HepG2 (cell line): Measurements from ENCODE around the gene DAGLB. TPM values are rescaled to one million over a fixed set of nuclear protein-coding genes. Genes with fewer than 3 reads are reported as not detected.
A peak's percentile ranks its signal among the peaks of the same experiment; 100 is the strongest.

Source experiments
- ATAC-seq: fragments of 200-7000 bp; cut with Tn5 transposase; 3 replicates; pipeline ENCODE4 v1.9.1; 2020; ENCODE audit warnings: mild to moderate bottlenecking, moderate library complexity
- BruUV-seq: library from RNA; stranded (reverse); fragments of 400-500 nt; replicated peaks from 2 replicates; lab custom pipeline; 2021; lab: Mats Ljungman, UMichigan
- CTCF ChIA-PET: fragments of 300-600 bp; formaldehyde crosslinking; extraction: SDS; loops from one replicate; lab custom pipeline; 2021; ENCODE audit warnings: low total read pairs, inconsistent platforms, low intra/inter-chr PET ratio; lab: Yijun Ruan, JAX
- POLR2A ChIA-PET: fragments of 350-600 bp; sonication (Branson Sonifier 250); formaldehyde crosslinking; loops from one replicate; lab custom pipeline; 2020; ENCODE audit warnings: antibody characterized with exemption, inconsistent platforms; lab: Yijun Ruan, JAX
- DNase-seq: peaks from one replicate; pipeline ENCODE4 v3.0.0-alpha.2; 2015; ENCODE audit warnings: low spot score
- FAIRE-seq: peaks from 3 replicates; lab custom pipeline; 2011; peaks lifted over from hg19 to GRCh38; lab: Jason Lieb, UNC
- H2AFZ ChIP-seq: one replicate; pipeline ENCODE4 v1.6.1; 2011; ENCODE audit warnings: low read length, inconsistent platforms
- H3K27ac ChIP-seq: fragments of 300-600 bp; 3 replicates; pipeline ENCODE4 v1.8.0; 2011; ENCODE audit warnings: mixed run types, mild to moderate bottlenecking, mixed read lengths, low read length, inconsistent platforms; ENCODE audit not compliant: insufficient read depth; ENCODE audit errors: extremely low read length
- H3K27me3 ChIP-seq, 2 experiments: fragments of 200-600 bp in 1 of 2; 2 replicates in 1 of 2; 3 replicates in 1 of 2; pipeline versions ENCODE4 v1.6.0 to v1.8.0; 2011; ENCODE audit warnings: low read length in 2 of 2, mild to moderate bottlenecking in 2 of 2, moderate library complexity in 2 of 2, inconsistent platforms in 1 of 2; ENCODE audit not compliant: insufficient read depth in 2 of 2, control insufficient read depth in 1 of 2
- H3K36me3 ChIP-seq, 2 experiments: fragments of 200-600 bp in 1 of 2; replicated peaks in 1 of 2; 2 replicates in 1 of 2; 3 replicates in 1 of 2; pipeline versions ENCODE4 v1.5.1 to v1.8.0; 2011; ENCODE audit warnings: low read length in 2 of 2, inconsistent platforms in 1 of 2; ENCODE audit not compliant: insufficient read depth in 2 of 2, control insufficient read depth in 1 of 2
- H3K4me1 ChIP-seq: 2 replicates; pipeline ENCODE4 v1.5.1; 2012; ENCODE audit warnings: low read length, inconsistent platforms; ENCODE audit not compliant: insufficient read depth
- H3K4me2 ChIP-seq: 2 replicates; pipeline ENCODE4 v1.6.0; 2011; ENCODE audit warnings: low read depth, low read length, inconsistent platforms
- H3K4me3 ChIP-seq, 3 experiments: fragments of 200-600 bp in 1 of 3; sonication (generic), shearing (Covaris generic) in 1 of 3; replicated peaks in 1 of 3; 2 replicates each; pipeline ENCODE4 v1.5.1; 2011 to 2016; ENCODE audit warnings: low read length in 3 of 3, inconsistent platforms in 2 of 3, low read depth in 2 of 3, mild to moderate bottlenecking in 2 of 3, control low read depth in 1 of 3, mixed read lengths in 1 of 3; ENCODE audit not compliant: insufficient read depth in 1 of 3
- H3K79me2 ChIP-seq: one replicate; pipeline ENCODE4 v1.6.1; 2011; ENCODE audit warnings: low read length, inconsistent platforms; ENCODE audit not compliant: insufficient read depth
- H3K9ac ChIP-seq: 2 replicates; pipeline ENCODE4 v1.6.0; 2011; ENCODE audit warnings: mild to moderate bottlenecking, low read depth, low read length, inconsistent platforms; ENCODE audit not compliant: insufficient read depth
- H3K9me3 ChIP-seq: 2 replicates; pipeline ENCODE4 v1.5.1; 2012; ENCODE audit warnings: mild to moderate bottlenecking, low read length
- H4K20me1 ChIP-seq: 2 replicates; pipeline ENCODE4 v1.6.0; 2011; ENCODE audit warnings: inconsistent platforms, mild to moderate bottlenecking, low read length, moderate library complexity; ENCODE audit not compliant: insufficient read depth
- CBX1 ChIP-seq: IDR thresholded peaks from one replicate; pipeline ENCODE4 v1.6.1; 2016; ENCODE audit warnings: antibody characterized with exemption, low read depth
- DPF2 ChIP-seq: sonication (generic); formaldehyde crosslinking; IDR thresholded peaks from 2 replicates; pipeline ENCODE4 v1.4.0; 2020; ENCODE audit warnings: mild to moderate bottlenecking, low read depth, missing genetic modification reagents, borderline replicate concordance
- ELF3 ChIP-seq: IDR thresholded peaks from 2 replicates; pipeline ENCODE4 v1.6.1; 2016; ENCODE audit warnings: missing genetic modification reagents, missing compliant biosample characterization
- ELF4 ChIP-seq: sonication (generic); formaldehyde crosslinking; IDR thresholded peaks from 2 replicates; pipeline ENCODE4 v1.5.0; 2020; ENCODE audit warnings: missing genetic modification reagents, mild to moderate bottlenecking, moderate library complexity, borderline replicate concordance
- FOXJ3 ChIP-seq: sonication (generic); formaldehyde crosslinking; IDR thresholded peaks from 2 replicates; pipeline ENCODE4 v1.4.0; 2020; ENCODE audit warnings: missing genetic modification reagents, mild to moderate bottlenecking, borderline replicate concordance
- GATAD2A ChIP-seq: IDR thresholded peaks from 2 replicates; pipeline ENCODE4 v1.6.1; 2016
- MED1 ChIP-seq: sonication (generic); formaldehyde crosslinking; IDR thresholded peaks from 2 replicates; pipeline ENCODE4 v1.4.0; 2020; ENCODE audit warnings: missing genetic modification reagents
- MTA3 ChIP-seq: sonication (generic); formaldehyde crosslinking; IDR thresholded peaks from 2 replicates; pipeline ENCODE4 v1.4.0; 2020; ENCODE audit warnings: missing genetic modification reagents
- NONO ChIP-seq, 2 experiments: fragments of 450-650 bp in 1 of 2; sonication (generic) in 1 of 2; formaldehyde crosslinking in 1 of 2; IDR thresholded peaks in 1 of 2; conservative IDR thresholded peaks in 1 of 2; 2 replicates each; pipeline versions ENCODE4 v1.6.1 to v1.8.0; 2017 to 2022; ENCODE audit warnings: mild to moderate bottlenecking in 1 of 2, missing genetic modification reagents in 1 of 2, moderate library complexity in 1 of 2
- PHF21A ChIP-seq: sonication (generic); formaldehyde crosslinking; IDR thresholded peaks from 2 replicates; pipeline ENCODE4 v1.5.0; 2020; ENCODE audit warnings: mild to moderate bottlenecking, missing genetic modification reagents
- PHF5A ChIP-seq: IDR thresholded peaks from one replicate; pipeline ENCODE4 v1.6.1; 2018; ENCODE audit warnings: low read depth, missing genetic modification reagents; ENCODE audit not compliant: unreplicated experiment
- PLRG1 ChIP-seq: fragments of 450-650 bp; conservative IDR thresholded peaks from 2 replicates; pipeline ENCODE4 v1.6.1; 2016
- POLR2A ChIP-seq, 2 experiments: IDR thresholded peaks; 2 replicates each; pipeline ENCODE4 v1.6.1; 2011; ENCODE audit warnings: low read depth in 2 of 2, low read length in 2 of 2, mild to moderate bottlenecking in 1 of 2, moderate library complexity in 1 of 2; ENCODE audit not compliant: insufficient read depth in 1 of 2
- RARG ChIP-seq: sonication (generic); formaldehyde crosslinking; IDR thresholded peaks from 2 replicates; pipeline ENCODE4 v1.4.0; 2020; ENCODE audit warnings: low read depth, mild to moderate bottlenecking, missing genetic modification reagents
- SNAI1 ChIP-seq: sonication (generic); formaldehyde crosslinking; IDR thresholded peaks from 2 replicates; pipeline ENCODE4 v1.5.0; 2020; ENCODE audit warnings: mild to moderate bottlenecking, missing genetic modification reagents, borderline replicate concordance
- ZBTB3 ChIP-seq: sonication (generic); formaldehyde crosslinking; IDR thresholded peaks from 2 replicates; pipeline ENCODE4 v1.4.0; 2020; ENCODE audit warnings: low read depth, mild to moderate bottlenecking, moderate library complexity, missing genetic modification reagents, borderline replicate concordance
- ZNF30 ChIP-seq: sonication (generic); formaldehyde crosslinking; IDR thresholded peaks from 2 replicates; pipeline ENCODE4 v1.5.0; 2020; ENCODE audit warnings: mild to moderate bottlenecking, missing genetic modification reagents
- ZNF331 ChIP-seq: sonication (generic); formaldehyde crosslinking; IDR thresholded peaks from 2 replicates; pipeline ENCODE4 v1.4.0; 2020; ENCODE audit warnings: missing genetic modification reagents
- ZNF460 ChIP-seq: sonication (generic); formaldehyde crosslinking; IDR thresholded peaks from 2 replicates; pipeline ENCODE4 v1.5.1; 2020; ENCODE audit warnings: missing genetic modification reagents, mild to moderate bottlenecking, borderline replicate concordance
- ZNF549 ChIP-seq: sonication (generic); formaldehyde crosslinking; IDR thresholded peaks from 2 replicates; pipeline ENCODE4 v1.5.0; 2020; ENCODE audit warnings: missing genetic modification reagents
- ZNF777 ChIP-seq: sonication (generic); formaldehyde crosslinking; IDR thresholded peaks from 2 replicates; pipeline ENCODE4 v1.4.0; 2020; ENCODE audit warnings: missing genetic modification reagents
- WGBS: methylation state at CpG from one replicate; pipeline ENCODE4 v1.1.6; 2017; ENCODE audit warnings: low lambda C conversion rate; 5-methylcytosine and 5-hydroxymethylcytosine counted together
- in situ Hi-C: cut with HindIII; loops from 2 replicates; pipeline ENCODE4 v1.10.0; 2017; ENCODE audit warnings: low pct_unique_long_range_greater_than_20kb; ENCODE audit not compliant: extremely low pct_ligation_motif_present
- intact Hi-C: fragments of 100-400 bp; cut with micrococcal nuclease; formaldehyde crosslinking; loops from one replicate; pipeline ENCODE4 v1.10.0; 2022; ENCODE audit not compliant: unreplicated experiment
- polyA plus RNA-seq, 8 experiments: library from polyadenylated mRNA; depleted of rRNA in 3 of 8; stranded (reverse) in 7 of 8; unstranded in 1 of 8; fragments of >200 nt; fragmentation: Illumina TruSeq in 4 of 8; extraction: Trizol in 4 of 8; gene quantifications; 2 replicates each; pipeline versions ENCODE4 v1.2.1 to v1.2.3, GENCODE V29; 2011 to 2016; ENCODE audit warnings: low read depth in 4 of 8, missing spikeins in 1 of 8, mixed read lengths in 1 of 8; ENCODE audit not compliant: insufficient read depth in 1 of 8
- total RNA-seq, 5 experiments: library from RNA; depleted of rRNA; stranded (reverse); fragments of >200 nt; fragmentation: Illumina TruSeq; extraction: Trizol; gene quantifications; 2 replicates each; pipeline ENCODE4 v1.2.3, GENCODE V29; 2016; ENCODE audit warnings: low read depth in 1 of 5
- TF ChIP-seq, protein P1 (sequence below): sonication (generic); formaldehyde crosslinking; IDR thresholded peaks from 2 replicates; pipeline ENCODE4 v1.5.0; 2020; ENCODE audit warnings: missing genetic modification reagents, mild to moderate bottlenecking, borderline replicate concordance
- TF ChIP-seq, protein P2 (sequence below): sonication (generic); formaldehyde crosslinking; IDR thresholded peaks from 2 replicates; pipeline ENCODE4 v1.4.0; 2020; ENCODE audit warnings: mild to moderate bottlenecking, missing genetic modification reagents

Gene DAGLB
- total and polyA plus RNA-seq, 2 of the 13 experiments (the other 11 are each of a cell fraction or from before 2014, with no cell fraction given) = 7.9 to 9.8 TPM

DNA sequence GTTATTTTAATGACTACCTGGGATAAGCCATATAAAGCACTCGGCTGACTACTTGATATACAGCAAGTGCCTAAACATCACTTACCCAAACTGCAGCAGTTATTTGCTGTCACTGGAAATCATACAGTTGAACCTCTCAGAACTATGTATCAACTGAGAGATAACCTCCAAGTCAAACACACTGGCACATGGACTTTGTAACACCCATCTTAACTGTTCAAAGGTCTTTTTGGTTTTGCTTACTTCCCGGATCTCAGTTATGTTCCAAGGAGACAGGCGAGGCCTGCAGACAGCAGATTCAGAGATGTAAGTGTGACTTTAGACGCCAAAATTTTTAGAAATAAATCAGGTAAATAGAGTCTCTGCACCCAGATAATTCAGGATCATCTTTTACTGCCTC lies 34.6 kb upstream of the DAGLB start:
- Histone ChIP-seq H3K27me3 (no peaks in the 10 kb centered on the region; a peak in 1 of 5 replicates), H4K20me1 (peaks cover 58% of the 10 kb centered on the region), H3K27ac (peak overlapping the region; percentile 87), H2AFZ (no peak overlapping the region), H3K4me1 (peaks cover 56% of the 10 kb centered on the region), H3K9ac (peak overlapping the region; percentile 99), H3K4me2 (peak overlapping the region; percentile 73), H3K4me3 (peak overlapping the region; percentile 92 to 99 (median 99)), H3K36me3 (peaks cover 2 to 18% of the 10 kb centered on the region in 2 experiments; a peak in 2 of 5 replicates), H3K9me3 (no peaks in the 10 kb centered on the region), H3K79me2 (peaks cover 63% of the 10 kb centered on the region)
- in situ Hi-C loops = no loop called here
- BruUV-seq = TSS peak; percentile 53
- ChIA-PET POLR2A (no interaction called here), CTCF (no interaction called here)
- ATAC-seq (peak; percentile 3; the same call in 2 of the 3 replicates), DNase-seq (peak; percentile 82), FAIRE-seq (peak; percentile 88)
- WGBS = 0% methylated on average over 4 of the region's 4 CpGs
- intact Hi-C loops = no loop called here
- no peak for TF ChIP-seq ZNF30 (CRISPR knock-in tag)
- peak; percentile 86 for TF ChIP-seq GATAD2A (CRISPR knock-in tag)
- TF ChIP-seq, protein P1, sequence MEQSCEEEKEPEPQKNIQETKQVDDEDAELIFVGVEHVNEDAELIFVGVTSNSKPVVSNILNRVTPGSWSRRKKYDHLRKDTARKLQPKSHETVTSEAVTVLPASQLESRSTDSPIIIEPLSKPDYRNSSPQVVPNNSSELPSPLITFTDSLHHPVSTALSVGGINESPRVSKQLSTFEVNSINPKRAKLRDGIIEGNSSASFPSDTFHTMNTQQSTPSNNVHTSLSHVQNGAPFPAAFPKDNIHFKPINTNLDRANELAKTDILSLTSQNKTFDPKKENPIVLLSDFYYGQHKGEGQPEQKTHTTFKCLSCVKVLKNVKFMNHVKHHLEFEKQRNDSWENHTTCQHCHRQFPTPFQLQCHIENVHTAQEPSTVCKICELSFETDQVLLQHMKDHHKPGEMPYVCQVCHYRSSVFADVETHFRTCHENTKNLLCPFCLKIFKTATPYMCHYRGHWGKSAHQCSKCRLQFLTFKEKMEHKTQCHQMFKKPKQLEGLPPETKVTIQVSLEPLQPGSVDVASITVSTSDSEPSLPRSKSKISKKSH (CRISPR knock-in tag) = no peak
- peak; percentile 99 for TF ChIP-seq ZBTB3
- TF ChIP-seq PHF21A (CRISPR knock-in tag) = peak; percentile 50
- TF ChIP-seq PLRG1 = no peak
- TF ChIP-seq ZNF460 = no peak
- no peak for TF ChIP-seq RARG (CRISPR knock-in tag)
- peak; percentile 50; the same call in 1 of the 2 replicates for TF ChIP-seq DPF2 (CRISPR knock-in tag)
- peak; percentile 41 for TF ChIP-seq FOXJ3 (CRISPR knock-in tag)
- TF ChIP-seq ZNF777 (CRISPR knock-in tag) = no peak
- peak; percentile 83 for TF ChIP-seq ELF3 (CRISPR knock-in tag)
- no peak for TF ChIP-seq CBX1
- no peak for TF ChIP-seq SNAI1 (CRISPR knock-in tag)
- peak; percentile 34 for TF ChIP-seq PHF5A (CRISPR knock-in tag)
- no peak for TF ChIP-seq ELF4 (CRISPR knock-in tag)
- TF ChIP-seq POLR2A (IDR thresholded peaks at IDR 0.05; ENCODE audit: insufficient read depth in 1 of 2, low read depth in 2 of 2, low read length in 2 of 2) = peak; percentile 29 to 41; a peak in 1 of 4 replicates
- TF ChIP-seq MED1 (CRISPR knock-in tag) = peak; percentile 61; the same call in 1 of the 2 replicates
- peak; percentile 42; the same call in 1 of the 2 replicates for TF ChIP-seq ZNF331 (CRISPR knock-in tag)
- TF ChIP-seq NONO (IDR thresholded peaks at IDR 0.05) = no peak
- no peak; the same call in 1 of the 2 replicates for TF ChIP-seq NONO (CRISPR knock-in tag; conservative IDR thresholded peaks at IDR 0.05)
- no peak for TF ChIP-seq MTA3 (CRISPR knock-in tag)
- TF ChIP-seq, protein P2, sequence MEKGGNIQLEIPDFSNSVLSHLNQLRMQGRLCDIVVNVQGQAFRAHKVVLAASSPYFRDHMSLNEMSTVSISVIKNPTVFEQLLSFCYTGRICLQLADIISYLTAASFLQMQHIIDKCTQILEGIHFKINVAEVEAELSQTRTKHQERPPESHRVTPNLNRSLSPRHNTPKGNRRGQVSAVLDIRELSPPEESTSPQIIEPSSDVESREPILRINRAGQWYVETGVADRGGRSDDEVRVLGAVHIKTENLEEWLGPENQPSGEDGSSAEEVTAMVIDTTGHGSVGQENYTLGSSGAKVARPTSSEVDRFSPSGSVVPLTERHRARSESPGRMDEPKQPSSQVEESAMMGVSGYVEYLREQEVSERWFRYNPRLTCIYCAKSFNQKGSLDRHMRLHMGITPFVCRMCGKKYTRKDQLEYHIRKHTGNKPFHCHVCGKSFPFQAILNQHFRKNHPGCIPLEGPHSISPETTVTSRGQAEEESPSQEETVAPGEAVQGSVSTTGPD = 0 out of 2 replicates have a peak, but pooled peaks have one; percentile 37
- no peak for TF ChIP-seq ZNF549 (CRISPR knock-in tag)
